ENCODE data around the gene ADAMTSL1.

ADAMTSL1 gene

DNA sequence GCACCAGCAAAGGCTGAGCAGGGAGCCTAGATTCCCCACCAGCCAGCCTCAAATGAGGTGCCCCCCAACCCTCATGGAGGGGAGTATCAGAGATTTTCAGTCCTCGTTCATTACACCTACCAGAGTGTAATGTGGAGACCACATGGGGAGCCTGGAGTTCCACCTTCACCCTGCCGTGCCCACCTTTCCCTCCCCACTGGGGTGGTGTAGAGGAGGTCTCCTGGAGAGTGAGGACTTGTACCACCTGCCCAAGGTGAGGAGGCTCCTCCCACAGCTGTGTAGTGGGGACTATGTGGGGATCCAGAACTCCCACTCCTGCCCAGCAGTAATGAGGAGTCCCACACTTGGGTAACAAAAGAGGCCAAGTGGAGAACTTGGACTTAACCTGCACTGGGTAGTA lies 337.2 kb downstream of the ADAMTSL1 start:
- no peak for DNase-seq (ENCODE audit: low read depth)
- H3K4me3 ChIP-seq (ENCODE audit: control insufficient read depth, low read depth, low read length), result no peak overlapping the region
- TF ChIP-seq, protein P1, sequence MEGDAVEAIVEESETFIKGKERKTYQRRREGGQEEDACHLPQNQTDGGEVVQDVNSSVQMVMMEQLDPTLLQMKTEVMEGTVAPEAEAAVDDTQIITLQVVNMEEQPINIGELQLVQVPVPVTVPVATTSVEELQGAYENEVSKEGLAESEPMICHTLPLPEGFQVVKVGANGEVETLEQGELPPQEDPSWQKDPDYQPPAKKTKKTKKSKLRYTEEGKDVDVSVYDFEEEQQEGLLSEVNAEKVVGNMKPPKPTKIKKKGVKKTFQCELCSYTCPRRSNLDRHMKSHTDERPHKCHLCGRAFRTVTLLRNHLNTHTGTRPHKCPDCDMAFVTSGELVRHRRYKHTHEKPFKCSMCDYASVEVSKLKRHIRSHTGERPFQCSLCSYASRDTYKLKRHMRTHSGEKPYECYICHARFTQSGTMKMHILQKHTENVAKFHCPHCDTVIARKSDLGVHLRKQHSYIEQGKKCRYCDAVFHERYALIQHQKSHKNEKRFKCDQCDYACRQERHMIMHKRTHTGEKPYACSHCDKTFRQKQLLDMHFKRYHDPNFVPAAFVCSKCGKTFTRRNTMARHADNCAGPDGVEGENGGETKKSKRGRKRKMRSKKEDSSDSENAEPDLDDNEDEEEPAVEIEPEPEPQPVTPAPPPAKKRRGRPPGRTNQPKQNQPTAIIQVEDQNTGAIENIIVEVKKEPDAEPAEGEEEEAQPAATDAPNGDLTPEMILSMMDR (IDR thresholded peaks at IDR 0.05; ENCODE audit: control insufficient read depth, insufficient read depth, low read depth, low read length, missing control alignments), result no peak

DNA sequence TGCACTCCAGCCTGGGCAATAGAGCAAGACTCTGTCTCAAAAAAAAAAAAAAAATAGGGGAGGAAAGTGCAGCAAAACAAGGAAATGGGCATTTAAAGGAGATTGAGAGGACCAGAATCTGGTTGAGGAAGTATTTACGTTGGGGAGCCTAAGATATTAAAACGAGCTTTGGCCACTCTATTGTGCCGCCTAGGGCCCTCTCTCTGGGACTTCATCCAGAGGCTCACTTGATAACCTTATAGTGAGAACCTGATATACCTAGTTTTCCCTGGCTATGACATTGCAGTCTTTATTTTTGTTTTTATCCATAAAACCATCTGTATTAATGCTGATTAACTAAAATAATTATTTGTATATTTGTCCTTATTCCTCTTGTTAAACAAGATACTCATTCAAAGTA lies 345.5 kb downstream of the ADAMTSL1 start:
- TF ChIP-seq, protein P1 (IDR thresholded peaks at IDR 0.05; ENCODE audit: control insufficient read depth, insufficient read depth, low read depth, low read length, missing control alignments), result no peak
- no peak overlapping the region for H3K4me3 ChIP-seq (ENCODE audit: control insufficient read depth, low read depth, low read length)
- DNase-seq (ENCODE audit: low read depth), result no peak

DNA sequence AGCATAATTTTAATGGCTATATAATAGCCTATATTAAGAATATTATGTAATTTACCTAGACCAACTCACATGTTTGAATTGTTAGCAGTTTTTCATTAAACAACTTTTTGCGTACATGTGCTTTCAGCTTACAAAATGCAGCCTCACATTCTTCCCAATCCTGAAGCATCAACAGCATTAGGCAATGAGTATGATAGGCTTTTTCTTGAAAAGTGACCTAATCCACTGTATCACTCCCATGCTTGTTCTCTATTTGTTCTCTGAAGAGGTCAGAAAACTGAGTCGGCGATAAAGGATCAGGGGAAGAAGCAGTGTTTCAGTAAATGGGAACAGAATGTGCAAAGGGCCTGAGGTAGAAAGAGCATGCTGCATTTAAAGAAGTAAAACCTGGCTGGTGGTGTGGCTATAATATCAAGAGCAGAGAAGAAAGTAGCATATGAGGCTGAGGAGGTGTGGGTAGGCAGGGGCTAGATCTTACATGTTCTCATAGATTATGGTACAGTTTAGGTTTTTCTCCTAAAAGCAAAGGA lies 346.7 kb downstream of the ADAMTSL1 start:
- TF ChIP-seq, protein P1 (IDR thresholded peaks at IDR 0.05; ENCODE audit: control insufficient read depth, insufficient read depth, low read depth, low read length, missing control alignments), result no peak
- DNase-seq (ENCODE audit: low read depth), result no peak

DNA sequence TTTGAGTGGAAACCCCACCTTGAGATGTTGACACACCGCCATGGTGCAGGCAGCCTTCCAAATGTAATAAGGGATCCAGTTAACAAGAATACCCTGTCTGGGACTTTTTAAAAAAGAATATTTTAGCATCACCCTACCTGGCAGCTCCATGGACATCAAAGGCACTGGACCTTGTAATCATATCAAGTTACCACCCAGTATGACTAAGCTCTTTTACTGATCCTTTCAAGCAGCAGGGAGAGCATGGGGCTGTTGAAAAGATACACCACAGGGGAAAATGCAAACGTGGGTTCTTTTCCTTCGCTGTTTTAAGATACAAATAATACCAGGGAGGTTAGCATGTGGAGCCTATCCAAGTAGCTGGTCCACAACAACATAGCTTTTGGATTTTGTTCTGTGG lies 347.8 kb downstream of the ADAMTSL1 start:
- TF ChIP-seq, protein P1 (IDR thresholded peaks at IDR 0.05; ENCODE audit: control insufficient read depth, insufficient read depth, low read depth, low read length, missing control alignments), result no peak
- H3K4me3 ChIP-seq (ENCODE audit: control insufficient read depth, low read depth, low read length), result no peak overlapping the region
- DNase-seq (ENCODE audit: low read depth), result no peak

More for the DNA sequence above, 346.7 kb downstream of the ADAMTSL1 start:
- no peak overlapping the region for H3K4me3 ChIP-seq (ENCODE audit: control insufficient read depth, low read depth, low read length)

DNA sequence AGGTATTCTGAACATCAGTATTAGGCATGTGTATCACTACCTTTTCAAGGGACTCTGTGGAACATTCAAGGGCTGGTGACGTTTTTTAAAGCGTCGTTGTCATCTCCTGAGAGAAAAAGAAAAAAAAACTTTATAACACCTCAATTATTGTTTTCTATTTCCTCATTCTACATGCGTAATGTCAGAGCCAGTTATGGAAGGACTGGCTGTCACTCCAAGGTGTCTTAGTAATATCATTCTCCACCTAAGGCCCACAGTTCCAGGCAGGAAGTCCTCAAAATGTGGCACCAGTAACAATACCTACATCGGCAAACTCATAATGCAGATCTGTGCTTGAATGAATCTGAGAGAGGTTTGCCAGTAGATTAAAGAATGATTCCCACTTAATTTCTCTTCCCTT lies 348.9 kb downstream of the ADAMTSL1 start:
- no peak overlapping the region for H3K4me3 ChIP-seq (ENCODE audit: control insufficient read depth, low read depth, low read length)
- no peak for DNase-seq (ENCODE audit: low read depth)
- TF ChIP-seq, protein P1 (IDR thresholded peaks at IDR 0.05; ENCODE audit: control insufficient read depth, insufficient read depth, low read depth, low read length, missing control alignments), result no peak

DNA sequence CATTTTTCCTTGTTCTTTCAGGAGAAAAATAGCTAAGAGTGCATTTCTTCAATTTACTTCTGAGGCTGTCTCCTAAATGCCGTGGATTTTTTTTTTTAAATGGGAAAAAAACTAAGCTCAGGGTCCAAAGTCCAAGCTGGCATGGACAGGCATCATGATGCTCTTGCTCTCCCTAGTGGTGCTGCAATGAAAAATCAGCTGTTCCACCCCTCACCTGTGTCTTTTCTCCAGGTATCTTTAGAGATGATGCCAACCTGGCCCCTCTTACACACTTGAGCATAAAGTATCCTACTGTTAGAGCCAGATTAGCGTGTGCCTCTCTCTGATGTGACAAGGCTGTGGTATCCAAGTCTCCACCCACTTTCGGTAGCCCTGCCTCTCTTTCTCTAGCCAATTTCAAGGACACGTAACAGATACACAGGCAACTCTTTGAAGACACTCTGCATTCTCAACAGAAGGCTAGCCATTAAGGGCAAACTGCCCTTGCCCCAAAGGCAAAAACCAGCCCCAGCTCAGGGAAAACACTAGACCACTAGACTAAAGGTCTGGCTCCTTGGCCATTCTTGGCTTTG lies 350.2 kb downstream of the ADAMTSL1 start:
- H3K4me3 ChIP-seq (ENCODE audit: control insufficient read depth, low read depth, low read length), result no peak overlapping the region
- DNase-seq (ENCODE audit: low read depth), result no peak
- TF ChIP-seq, protein P1 (IDR thresholded peaks at IDR 0.05; ENCODE audit: control insufficient read depth, insufficient read depth, low read depth, low read length, missing control alignments), result peak; percentile 50
